Adrenal gland (tissue), 12 donors: ENCODE results near the gene MBTPS2. TPM values are rescaled to one million over a fixed set of nuclear protein-coding genes. Genes with fewer than 3 reads are reported as not detected.

ENCODE experiments used
- DNase-seq, 7 donors: peaks; one replicate each; pipeline ENCODE4 v3.0.0-alpha.2; 2019 to 2020
- H3K27ac ChIP-seq, 5 donors: fragments of 200-600 bp; sonication (generic) in 4 of 5; 1 replicate in 3 of 5; 2 replicates in 2 of 5; pipeline versions ENCODE4 v1.5.1 to v1.8.0; 2016 to 2020; ENCODE audit warnings: mild to moderate bottlenecking in 1 of 5
- H3K27me3 ChIP-seq: fragments of 200-600 bp; 2 replicates; pipeline ENCODE4 v1.8.0; 2021
- H3K36me3 ChIP-seq, 2 donors: fragments of 200-600 bp; replicated peaks in 1 of 2; 1 replicate in 1 of 2; 2 replicates in 1 of 2; pipeline versions ENCODE4 v1.5.1 to v1.8.0; 2018 to 2022
- H3K4me1 ChIP-seq, 2 donors: fragments of 200-600 bp; replicated peaks in 1 of 2; 1 replicate in 1 of 2; 2 replicates in 1 of 2; pipeline versions ENCODE4 v1.5.1 to v1.8.0; 2018 to 2021
- H3K4me3 ChIP-seq, 4 donors: fragments of 200-600 bp; sonication (generic) in 3 of 4; one replicate each; pipeline ENCODE4 v1.5.1; 2016 to 2018
- H3K9me3 ChIP-seq, 3 donors: fragments of 200-600 bp; sonication (generic) in 1 of 3; replicated peaks in 1 of 3; 1 replicate in 2 of 3; 2 replicates in 1 of 3; pipeline versions ENCODE4 v1.5.1 to v1.8.0; 2016 to 2021
- CTCF ChIP-seq, 6 experiments: fragments of 450-650 bp in 4 of 6; fragments of 200-600 bp in 2 of 6; sonication (generic) in 1 of 6; IDR thresholded peaks; 1 replicate in 5 of 6; 2 replicates in 1 of 6; pipeline versions ENCODE4 v1.5.1 to v1.8.0; 2016 to 2021; ENCODE audit warnings: antibody characterized with exemption in 6 of 6, mild to moderate bottlenecking in 2 of 6, moderate library complexity in 1 of 6
- POLR2A ChIP-seq, 2 donors: fragments of 450-650 bp; IDR thresholded peaks; one replicate each; pipeline ENCODE4 v1.6.1; 2017; ENCODE audit warnings: antibody characterized with exemption in 2 of 2, mild to moderate bottlenecking in 2 of 2, moderate library complexity in 1 of 2
- WGBS, 4 donors: extraction: QIAGEN DNeasy Blood & Tissue Kit in 2 of 4; methylation state at CpG; one replicate each; pipeline versions ENCODE4 v1.1.5 to v1.1.7; 2013 to 2017; 5-methylcytosine and 5-hydroxymethylcytosine counted together
- intact Hi-C, 2 donors: fragments of 100-400 bp; cut with DNase I; formaldehyde crosslinking; loops; one replicate each; pipeline versions ENCODE4 v1.14.1 to v1.15.0; 2022 to 2023
- polyA plus RNA-seq, 3 donors: library from polyadenylated mRNA; stranded (reverse); fragments of 200-250 nt in 2 of 3; fragments of 350-450 nt in 1 of 3; fragmentation: Illumina TruSeq in 1 of 3; extraction: RNeasy Lipid Tissue Mini Kit (QIAGEN cat#74804) in 1 of 3; gene quantifications; one replicate each; pipeline ENCODE4 v1.2.3, GENCODE V29; 2013 to 2014
- total RNA-seq, 9 donors: library from RNA; depleted of rRNA in 4 of 9; stranded (reverse); fragments of >200 nt in 4 of 9; fragments of 120-200 nt in 1 of 9; fragmentation: NEBNext Ultra II Directional in 1 of 9; extraction: Animal tissue kit (Norgen Biotek cat#: 25700) in 1 of 9; gene quantifications; one replicate each; pipeline versions ENCODE4 v1.1.0 to v1.2.4, GENCODE V29; 2013 to 2023
- donor health status: healthy with polysubstance abuse.
- donor health status: Bipolar disorder and iron deficiency.
- donor health status: DM: yes; HTN: yes; CAD: no.
- donor health status: DM: no; HTN: no; CAD: no.
- donor health status: DM: no; HTN: no; CAD: no.
- donor health status: DM: yes; HTN: yes; CAD: no.

MBTPS2 gene
- total and polyA plus RNA-seq, 12 donors, result 2.1 to 25.2 (median 16.9) TPM

GRCh38 chrX:21821875-21822274 lies 17.5 kb upstream of the MBTPS2 start:
- Histone ChIP-seq H3K4me1 (no peaks in the 10 kb centered on the region), H3K27ac (no peak overlapping the region), H3K27me3 (peaks cover 12% of the 10 kb centered on the region), H3K36me3 (no peaks in the 10 kb centered on the region), H3K9me3 (no peaks in the 10 kb centered on the region), H3K4me3 (no peak overlapping the region)
- intact Hi-C loops, result no loop called here
- WGBS, 4 donors, result 76 to 97% (median 92%) methylated on average over 3 of the region's 3 CpGs
- TF ChIP-seq POLR2A (IDR thresholded peaks at IDR 0.05) (no peak), CTCF (IDR thresholded peaks at IDR 0.05) (no peak)
- no peak for DNase-seq

GRCh38 chrX:21831496-21831895 lies 7.9 kb upstream of the MBTPS2 start:
- H3K9me3 ChIP-seq, result no peaks in the 10 kb centered on the region
- no peak overlapping the region for H3K4me3 ChIP-seq
- H3K36me3 ChIP-seq, result no peaks in the 10 kb centered on the region
- DNase-seq, result no peak
- TF ChIP-seq CTCF (IDR thresholded peaks at IDR 0.05), result no peak
- TF ChIP-seq POLR2A (IDR thresholded peaks at IDR 0.05), result no peak
- H3K27ac ChIP-seq, result no peak overlapping the region
- H3K4me1 ChIP-seq, result no peaks in the 10 kb centered on the region
- H3K27me3 ChIP-seq, result peaks cover 6% of the 10 kb centered on the region
- intact Hi-C loops, result no loop called here
- 57 to 76% (median 67%) methylated on average over 1 to 2 of the region's 2 CpGs for WGBS, 4 donors

- peaks cover 0 to 6% of the 10 kb centered on the region in 2 donors for H3K4me1 ChIP-seq
- no peaks in the 10 kb centered on the region for H3K27me3 ChIP-seq
- intact Hi-C loops, result no loop called here
- H3K36me3 ChIP-seq, result no peaks in the 10 kb centered on the region
- no peak for DNase-seq
- no peak overlapping the region for H3K4me3 ChIP-seq
- no peak overlapping the region for H3K27ac ChIP-seq
- H3K9me3 ChIP-seq, result no peaks in the 10 kb centered on the region
- whole genome bisulfite sequencing, 4 donors, result 62 to 79% (median 72%) methylated on average over 2 of the region's 2 CpGs
- TF ChIP-seq CTCF (IDR thresholded peaks at IDR 0.05) (no peak), POLR2A (IDR thresholded peaks at IDR 0.05) (no peak)
These were observed 2.4 kb upstream of the MBTPS2 start for GRCh38 chrX:21837056-21837455.

DNA sequence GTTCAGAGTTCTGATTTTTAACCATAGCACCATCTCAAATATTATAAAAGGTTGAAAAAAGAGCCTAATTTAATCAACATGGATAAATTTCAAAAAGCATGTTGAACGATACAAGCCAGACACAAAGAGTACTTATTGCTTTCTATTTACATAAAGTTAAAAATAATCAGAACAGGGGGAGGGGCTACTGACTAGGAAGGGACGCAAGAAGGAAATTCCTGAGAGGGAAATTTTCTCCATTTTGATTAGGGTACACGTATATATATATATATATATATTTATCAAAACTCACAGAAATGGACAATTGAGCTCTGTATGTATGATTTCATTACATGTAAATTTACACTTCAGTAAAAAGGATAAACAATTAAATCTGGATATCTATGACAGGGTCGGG lies 482 bp upstream of the MBTPS2 start:
- TF ChIP-seq POLR2A (IDR thresholded peaks at IDR 0.05) (no peak), CTCF (IDR thresholded peaks at IDR 0.05) (no peak)
- H3K4me1 ChIP-seq, result peaks cover 0 to 6% of the 10 kb centered on the region in 2 donors
- H3K4me3 ChIP-seq, result peak overlapping the region in 2 of 4 donors; percentile 50 to 62
- 0 to 42% (median 16%) methylated on average over 4 of the region's 4 CpGs for WGBS, 4 donors
- H3K36me3 ChIP-seq, result no peaks in the 10 kb centered on the region
- no peaks in the 10 kb centered on the region for H3K9me3 ChIP-seq
- H3K27me3 ChIP-seq, result no peaks in the 10 kb centered on the region
- DNase-seq, result no peak
- H3K27ac ChIP-seq, result peak overlapping the region in 3 of 5 donors; percentile 61 to 84 (median 82)
- intact Hi-C loops, result no loop called here
